Transverse colon (tissue), 4 donors: ENCODE results near the gene ZBTB7C.

ENCODE experiments used
- EP300 ChIP-seq: sonication (generic); formaldehyde crosslinking; IDR thresholded peaks from one replicate; pipeline ENCODE4 v1.6.1; 2017; ENCODE audit warnings: antibody characterized with exemption, low read depth
- POLR2A ChIP-seq: fragments of 450-650 bp; IDR thresholded peaks from one replicate; pipeline ENCODE4 v1.6.1; 2016; ENCODE audit warnings: antibody characterized with exemption, mild to moderate bottlenecking, moderate library complexity
- POLR2AphosphoS5 ChIP-seq, 3 donors: sonication (generic); formaldehyde crosslinking; IDR thresholded peaks; one replicate each; pipeline ENCODE4 v1.6.1; 2016; ENCODE audit warnings: antibody characterized with exemption in 3 of 3
- TF ChIP-seq, protein P1 (sequence below), 5 experiments: fragments of 200-600 bp in 3 of 5; fragments of 450-650 bp in 2 of 5; sonication (generic) in 3 of 5; IDR thresholded peaks; 1 replicate in 2 of 5; 2 replicates in 3 of 5; pipeline ENCODE4 v1.5.1; 2016 to 2017; ENCODE audit warnings: antibody characterized with exemption in 5 of 5, inconsistent platforms in 3 of 5, mild to moderate bottlenecking in 2 of 5, moderate library complexity in 1 of 5

DNA sequence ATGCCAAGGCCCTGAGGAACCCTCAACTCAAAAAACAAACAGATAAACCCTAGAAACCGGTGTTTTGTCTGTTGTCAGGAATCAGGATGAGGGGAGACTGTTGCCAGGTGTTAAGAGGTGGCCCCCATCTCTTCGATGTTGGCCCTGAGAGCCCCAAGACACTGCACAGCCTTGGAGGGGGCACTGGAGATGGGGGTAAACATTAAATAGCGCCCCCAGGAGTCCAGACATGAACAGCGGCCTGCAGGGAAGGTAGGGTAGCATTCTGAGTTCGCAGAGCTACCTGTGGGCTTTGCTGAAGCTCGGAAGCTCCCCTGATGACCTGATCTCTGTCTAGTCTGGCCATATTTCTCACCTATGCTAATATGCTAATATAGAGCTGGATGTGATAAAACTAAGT is 381.1 kb downstream of the ZBTB7C start:
- TF ChIP-seq, protein P1, sequence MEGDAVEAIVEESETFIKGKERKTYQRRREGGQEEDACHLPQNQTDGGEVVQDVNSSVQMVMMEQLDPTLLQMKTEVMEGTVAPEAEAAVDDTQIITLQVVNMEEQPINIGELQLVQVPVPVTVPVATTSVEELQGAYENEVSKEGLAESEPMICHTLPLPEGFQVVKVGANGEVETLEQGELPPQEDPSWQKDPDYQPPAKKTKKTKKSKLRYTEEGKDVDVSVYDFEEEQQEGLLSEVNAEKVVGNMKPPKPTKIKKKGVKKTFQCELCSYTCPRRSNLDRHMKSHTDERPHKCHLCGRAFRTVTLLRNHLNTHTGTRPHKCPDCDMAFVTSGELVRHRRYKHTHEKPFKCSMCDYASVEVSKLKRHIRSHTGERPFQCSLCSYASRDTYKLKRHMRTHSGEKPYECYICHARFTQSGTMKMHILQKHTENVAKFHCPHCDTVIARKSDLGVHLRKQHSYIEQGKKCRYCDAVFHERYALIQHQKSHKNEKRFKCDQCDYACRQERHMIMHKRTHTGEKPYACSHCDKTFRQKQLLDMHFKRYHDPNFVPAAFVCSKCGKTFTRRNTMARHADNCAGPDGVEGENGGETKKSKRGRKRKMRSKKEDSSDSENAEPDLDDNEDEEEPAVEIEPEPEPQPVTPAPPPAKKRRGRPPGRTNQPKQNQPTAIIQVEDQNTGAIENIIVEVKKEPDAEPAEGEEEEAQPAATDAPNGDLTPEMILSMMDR (IDR thresholded peaks at IDR 0.05), result no peak
- no peak for TF ChIP-seq POLR2A
- TF ChIP-seq POLR2AphosphoS5 (IDR thresholded peaks at IDR 0.05), result no peak
- TF ChIP-seq EP300, result no peak
